Duodenal mucosa (tissue), 2 donors: ENCODE results near the gene MRAS.

Source experiments
- H3K27ac ChIP-seq: one replicate; pipeline ENCODE4 v1.7.0; 2013; ENCODE audit warnings: low read depth, low read length
- H3K27me3 ChIP-seq, 2 donors: one replicate each; pipeline ENCODE4 v1.7.0; 2013; ENCODE audit warnings: low read length in 2 of 2, control low read depth in 1 of 2; ENCODE audit not compliant: insufficient read depth in 2 of 2, control insufficient read depth in 1 of 2
- H3K36me3 ChIP-seq, 2 donors: one replicate each; pipeline ENCODE4 v1.7.0; 2013; ENCODE audit warnings: low read length in 2 of 2, control low read depth in 1 of 2; ENCODE audit not compliant: insufficient read depth in 2 of 2, control insufficient read depth in 1 of 2
- H3K4me1 ChIP-seq, 2 donors: one replicate each; pipeline ENCODE4 v1.7.0; 2013; ENCODE audit warnings: low read length in 2 of 2, control low read depth in 1 of 2; ENCODE audit not compliant: insufficient read depth in 2 of 2, control insufficient read depth in 1 of 2
- H3K4me3 ChIP-seq, 2 donors: one replicate each; pipeline ENCODE4 v1.7.0; 2013; ENCODE audit warnings: low read length in 2 of 2, low read depth in 1 of 2
- H3K9ac ChIP-seq, 2 donors: one replicate each; pipeline ENCODE4 v1.7.0; 2013; ENCODE audit warnings: low read length in 2 of 2, low read depth in 1 of 2
- H3K9me3 ChIP-seq, 2 donors: one replicate each; pipeline ENCODE4 v1.7.0; 2013; ENCODE audit warnings: low read length in 2 of 2, control low read depth in 1 of 2; ENCODE audit not compliant: control insufficient read depth in 1 of 2

The MRAS gene

DNA sequence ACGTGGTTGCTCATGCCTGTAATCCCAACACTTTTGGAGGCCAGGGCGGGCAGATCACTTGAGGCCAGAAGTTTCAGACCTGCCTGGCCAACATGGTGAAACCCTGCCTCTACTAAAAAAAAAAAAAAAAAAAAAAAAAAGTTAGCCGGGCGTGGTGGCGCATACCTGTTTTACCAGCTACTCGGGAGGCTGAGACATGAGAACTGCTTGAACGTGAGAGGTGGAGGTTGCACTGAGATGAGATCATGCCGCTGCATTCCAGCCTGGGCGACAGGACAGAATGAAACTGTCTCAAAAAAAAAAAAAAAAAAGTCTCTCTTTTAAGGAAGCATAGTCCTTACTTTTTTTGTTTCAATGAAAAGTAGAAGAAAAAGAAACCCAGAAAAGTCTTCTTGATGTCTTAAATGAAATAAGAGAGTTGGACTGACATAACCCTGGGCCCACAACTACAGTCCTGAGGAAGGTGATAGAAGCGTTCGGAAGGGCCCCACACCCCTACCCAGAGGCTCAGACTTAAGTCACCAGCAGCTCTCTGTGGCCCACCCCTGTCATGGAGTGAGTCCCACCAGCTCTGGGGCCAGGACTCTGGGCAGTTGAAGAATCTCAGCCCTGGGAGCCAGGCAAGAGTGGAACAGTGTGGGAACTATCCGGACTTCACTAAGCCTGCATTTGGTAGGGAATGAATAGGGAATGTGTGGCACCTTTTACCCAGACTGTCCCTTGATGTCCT lies 21.3 kb upstream of the MRAS start:
- peaks cover 6% of the 10 kb centered on the region in 2 donors for H3K4me1 ChIP-seq
- H3K4me3 ChIP-seq = no peak overlapping the region
- no peaks in the 10 kb centered on the region for H3K27me3 ChIP-seq
- H3K36me3 ChIP-seq = no peaks in the 10 kb centered on the region
- H3K9me3 ChIP-seq = no peaks in the 10 kb centered on the region
- H3K27ac ChIP-seq = no peak overlapping the region
- no peak overlapping the region for H3K9ac ChIP-seq

DNA sequence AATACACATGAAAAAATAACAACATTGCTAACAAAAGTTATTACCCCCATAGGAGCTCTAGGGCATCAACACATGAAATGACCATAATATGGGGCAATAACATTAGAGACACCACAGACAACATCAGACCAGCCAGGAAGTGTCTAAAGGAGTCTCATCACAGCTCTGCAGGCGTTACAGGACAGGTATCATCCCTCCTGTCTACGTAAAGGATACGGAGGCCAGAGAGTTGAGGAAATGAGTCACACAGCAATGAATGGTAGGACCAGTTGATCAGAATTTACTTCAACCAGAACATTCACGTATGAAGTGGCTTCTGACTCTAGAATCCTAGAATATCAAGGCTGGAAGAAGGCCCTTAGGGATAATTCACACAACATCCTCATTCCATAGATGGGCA lies 20.5 kb upstream of the MRAS start:
- Histone ChIP-seq H3K9ac (no peak overlapping the region), H3K4me3 (no peak overlapping the region), H3K36me3 (no peaks in the 10 kb centered on the region), H3K4me1 (peaks cover 6% of the 10 kb centered on the region in 2 donors), H3K9me3 (no peaks in the 10 kb centered on the region), H3K27me3 (no peaks in the 10 kb centered on the region), H3K27ac (no peak overlapping the region)

DNA sequence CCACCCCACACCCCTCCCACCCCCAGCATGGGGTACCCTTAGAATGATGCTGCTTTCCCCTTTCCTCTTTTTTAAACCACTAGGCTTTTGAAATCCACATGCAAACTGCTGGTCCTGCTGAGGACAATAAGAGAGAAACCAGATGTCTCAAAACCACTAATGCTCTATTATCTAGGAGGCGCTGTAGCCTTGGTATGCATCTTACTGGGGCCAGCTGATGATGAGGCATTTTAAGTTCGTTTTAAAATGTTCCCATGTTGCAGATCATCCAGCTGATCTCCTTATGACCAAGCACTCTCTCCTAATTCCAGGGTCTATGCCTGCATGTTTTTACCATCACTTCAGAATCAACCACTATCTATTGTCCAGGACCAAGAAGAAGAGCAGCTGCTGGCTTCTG lies 20.0 kb upstream of the MRAS start:
- Histone ChIP-seq H3K27ac (no peak overlapping the region), H3K9me3 (no peaks in the 10 kb centered on the region), H3K36me3 (no peaks in the 10 kb centered on the region), H3K4me1 (peaks cover 6% of the 10 kb centered on the region in 2 donors), H3K27me3 (no peaks in the 10 kb centered on the region), H3K9ac (no peak overlapping the region), H3K4me3 (no peak overlapping the region)

DNA sequence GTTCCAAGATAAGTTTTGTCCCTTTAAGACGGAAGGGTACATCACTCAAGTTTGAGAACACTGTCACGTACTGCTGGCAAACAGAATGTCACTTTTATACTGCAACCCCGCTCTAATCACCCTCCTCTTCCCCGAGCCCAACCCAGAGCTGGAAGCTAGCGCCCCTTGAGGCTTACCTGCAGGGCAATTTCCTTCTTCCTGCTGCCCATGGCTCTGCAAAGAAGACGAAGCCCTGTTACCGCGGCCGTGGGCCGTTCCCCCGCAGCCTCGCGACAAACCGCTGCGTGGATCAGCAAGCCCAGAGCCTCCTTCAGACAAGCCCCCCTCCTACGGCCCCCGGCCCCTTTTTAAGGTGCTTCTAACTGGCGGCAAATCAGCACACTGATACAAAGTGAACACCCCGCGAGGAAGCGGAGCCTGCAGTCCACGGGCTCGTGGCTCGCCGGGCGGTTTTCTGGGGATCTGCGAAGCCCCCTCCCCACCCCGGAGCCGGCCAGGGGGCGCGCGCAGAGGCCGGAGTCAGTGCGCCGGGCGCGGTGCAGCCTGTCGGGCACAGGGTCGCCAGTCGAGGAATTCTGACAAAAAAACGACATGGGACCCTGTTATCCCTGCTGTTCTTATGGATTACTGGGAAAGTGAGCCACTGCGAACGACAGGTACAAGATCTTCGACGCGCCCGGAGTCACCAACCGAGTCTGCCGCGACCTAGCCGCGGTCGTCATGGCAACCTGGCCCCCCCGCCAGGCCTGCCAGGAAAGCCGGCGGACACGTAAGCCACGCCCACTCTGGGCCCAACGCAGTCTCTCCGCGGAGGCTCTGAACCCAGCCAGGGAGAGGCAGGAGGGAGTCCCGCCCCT lies 19.0 kb upstream of the MRAS start, which contains the start of gene NME9:
TSS of gene NME9 (minus strand) at position 725 of the 857 bp plus-strand sequence. CDS start at position 209, 516 bp downstream.
- H3K36me3 ChIP-seq = no peaks in the 10 kb centered on the region
- H3K9ac ChIP-seq = peak within 1 kb of the TSS; percentile 51 to 55
- peaks cover 6% of the 10 kb centered on the region in 2 donors for H3K4me1 ChIP-seq
- no peaks in the 10 kb centered on the region for H3K9me3 ChIP-seq
- no peaks in the 10 kb centered on the region for H3K27me3 ChIP-seq
- H3K4me3 ChIP-seq = peak within 1 kb of the TSS; percentile 75 to 76
- peak within 1 kb of the TSS; percentile 27 for H3K27ac ChIP-seq

DNA sequence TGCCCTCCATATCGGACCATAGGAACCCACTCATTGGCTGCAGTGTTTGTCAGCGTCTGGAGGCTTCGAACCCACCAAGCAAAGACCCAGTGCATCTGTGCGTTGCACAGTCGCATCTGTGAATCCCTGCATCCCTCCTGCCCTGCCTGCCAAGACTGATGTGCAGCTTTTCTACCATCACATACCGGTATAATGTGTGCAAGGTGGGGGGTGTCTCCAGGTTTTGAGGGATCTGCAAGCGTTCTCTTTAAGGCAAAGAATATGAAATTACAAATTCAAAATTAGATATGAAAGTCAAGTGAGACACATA lies 18.4 kb upstream of the MRAS start:
- H3K36me3 ChIP-seq = no peaks in the 10 kb centered on the region
- H3K9ac ChIP-seq = no peak overlapping the region
- peak overlapping the region; percentile 75 to 76 for H3K4me3 ChIP-seq
- no peaks in the 10 kb centered on the region for H3K9me3 ChIP-seq
- peaks cover 6% of the 10 kb centered on the region in 2 donors for H3K4me1 ChIP-seq
- no peaks in the 10 kb centered on the region for H3K27me3 ChIP-seq
- peak overlapping the region; percentile 27 for H3K27ac ChIP-seq

DNA sequence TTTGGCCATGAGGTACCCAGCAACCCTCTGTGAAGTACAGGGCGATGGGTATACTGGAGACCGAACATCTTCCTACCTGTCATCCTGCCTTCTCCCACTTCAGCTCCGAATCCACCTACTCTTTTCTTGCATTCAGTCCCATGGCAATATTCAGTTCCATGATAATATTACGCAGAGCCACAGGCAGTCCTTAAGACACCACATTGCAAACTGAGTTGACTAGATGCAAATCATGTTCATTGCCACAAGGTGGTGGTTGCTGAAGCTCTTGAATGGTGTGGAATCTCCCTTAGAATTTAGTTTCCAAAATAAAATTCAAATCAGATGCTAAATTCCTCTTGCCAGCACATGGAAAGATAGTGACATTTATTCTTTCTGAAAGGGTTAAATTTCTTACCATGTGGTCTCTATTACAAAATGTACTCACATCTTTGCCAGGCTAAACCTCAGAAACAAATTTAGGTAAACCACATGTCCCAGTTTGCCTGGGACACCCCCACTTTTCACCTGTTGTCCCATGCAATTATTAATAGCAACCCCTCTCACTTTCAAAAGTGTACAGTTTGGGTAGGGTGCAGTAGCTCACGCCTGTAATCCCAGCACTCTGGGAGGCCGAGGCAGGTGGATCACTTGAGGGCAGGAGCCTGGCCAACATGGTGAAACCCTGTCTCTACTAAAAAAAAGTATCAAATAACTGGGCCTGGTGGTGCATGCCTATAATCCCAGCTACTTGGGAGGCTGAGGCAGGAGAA lies 17.1 kb upstream of the MRAS start:
- Histone ChIP-seq H3K9me3 (no peaks in the 10 kb centered on the region), H3K4me3 (no peak overlapping the region), H3K27me3 (no peaks in the 10 kb centered on the region)

DNA sequence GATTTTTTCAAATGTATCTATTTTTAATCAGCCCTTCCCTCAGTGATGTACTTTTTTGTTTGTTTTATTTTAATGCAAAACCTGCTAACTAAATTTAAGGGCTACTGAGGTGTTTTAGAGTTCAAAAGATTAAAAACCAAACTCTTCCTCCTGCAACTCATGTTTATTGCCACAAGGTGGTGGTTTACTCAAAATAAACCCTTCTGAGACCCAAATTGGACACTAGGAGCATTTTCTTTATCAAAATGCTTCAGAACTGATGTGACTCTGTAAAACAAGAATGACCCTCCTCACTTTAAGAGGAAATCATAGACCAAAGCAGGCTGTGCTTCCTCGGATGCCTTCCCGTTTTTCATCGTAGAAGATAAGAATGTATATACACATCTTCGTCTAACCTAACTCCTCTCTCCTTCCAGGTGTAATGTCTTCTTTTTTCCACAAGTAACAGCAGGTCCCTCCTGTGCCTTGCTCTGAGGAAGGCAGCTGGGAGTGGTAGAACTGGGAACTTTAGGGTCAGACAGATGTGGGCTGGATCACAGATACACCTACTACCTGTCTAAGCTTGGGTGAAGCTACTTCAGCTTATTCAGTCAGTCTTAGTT lies 15.8 kb upstream of the MRAS start:
- H3K4me1 ChIP-seq = peaks cover 6% of the 10 kb centered on the region in 2 donors
- no peak overlapping the region for H3K27ac ChIP-seq
- H3K27me3 ChIP-seq = no peaks in the 10 kb centered on the region
- no peaks in the 10 kb centered on the region for H3K9me3 ChIP-seq
- no peak overlapping the region for H3K4me3 ChIP-seq
- no peak overlapping the region for H3K9ac ChIP-seq
- no peaks in the 10 kb centered on the region for H3K36me3 ChIP-seq

More for the DNA sequence above, 17.1 kb upstream of the MRAS start:
- peaks cover 6% of the 10 kb centered on the region in 2 donors for H3K4me1 ChIP-seq
- H3K36me3 ChIP-seq = no peaks in the 10 kb centered on the region
- no peak overlapping the region for H3K27ac ChIP-seq
- no peak overlapping the region for H3K9ac ChIP-seq

DNA sequence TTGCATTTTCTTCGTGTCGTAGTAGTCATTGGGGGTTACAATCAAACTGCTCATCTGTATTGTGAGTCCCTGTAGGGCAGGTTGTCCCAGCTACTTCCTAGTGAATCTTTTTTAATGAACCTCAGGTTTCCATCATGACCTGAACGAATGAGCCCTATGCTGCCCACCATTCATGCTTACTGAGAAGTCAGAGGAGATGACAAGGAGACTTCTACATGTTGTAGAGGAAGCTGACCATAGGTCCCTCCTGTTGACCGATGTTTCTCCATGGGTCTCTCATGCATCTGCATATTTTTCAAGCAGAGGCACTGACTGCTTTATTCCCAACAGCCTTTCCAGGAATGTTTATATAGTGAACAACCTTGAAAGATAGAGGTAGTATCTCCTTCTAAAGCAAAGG lies 13.8 kb upstream of the MRAS start:
- Histone ChIP-seq H3K27me3 (no peaks in the 10 kb centered on the region), H3K36me3 (no peaks in the 10 kb centered on the region), H3K4me3 (no peak overlapping the region), H3K27ac (no peak overlapping the region), H3K9me3 (no peaks in the 10 kb centered on the region), H3K9ac (no peak overlapping the region), H3K4me1 (no peaks in the 10 kb centered on the region)

DNA sequence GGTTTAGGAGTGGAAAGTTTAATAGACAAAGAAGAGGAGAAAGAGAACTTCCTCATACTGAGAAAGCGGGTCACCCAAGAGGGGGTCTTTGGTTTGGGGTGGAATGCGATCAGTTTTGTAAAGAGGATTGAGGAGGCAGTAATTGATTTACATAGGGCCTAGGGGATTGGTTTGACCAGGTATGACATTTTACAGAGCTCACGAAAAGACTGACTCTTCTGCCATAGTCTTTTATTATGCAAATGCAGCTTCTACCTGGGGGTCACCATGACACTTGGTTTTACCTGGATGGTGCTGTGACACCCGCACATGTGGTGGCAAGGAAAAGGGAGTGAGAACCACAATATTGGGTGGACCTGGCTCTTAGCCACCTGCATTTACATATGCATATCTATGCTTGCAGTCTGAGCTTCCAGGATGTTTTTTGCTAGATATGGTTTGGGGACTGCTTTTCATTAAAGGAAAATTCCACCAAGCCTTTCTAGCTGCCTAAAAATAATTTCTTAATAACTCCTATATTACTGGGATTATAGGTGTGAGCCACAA lies 11.9 kb upstream of the MRAS start:
- Histone ChIP-seq H3K4me1 (no peaks in the 10 kb centered on the region), H3K36me3 (no peaks in the 10 kb centered on the region), H3K4me3 (no peak overlapping the region), H3K27ac (no peak overlapping the region), H3K9ac (no peak overlapping the region), H3K9me3 (no peaks in the 10 kb centered on the region), H3K27me3 (no peaks in the 10 kb centered on the region)
